Measurements from ENCODE around the gene ADGRA3. TPM values are rescaled to one million over a fixed set of nuclear protein-coding genes. Genes with fewer than 3 reads are reported as not detected.

ADGRA3 gene
- polyA plus RNA-seq = 51.5 TPM
- long read RNA-seq, donor 1, full-length matches to known transcripts = 2 of 2 reads
- long read RNA-seq, donor 1, partial matches to known transcripts = 0 of 2 reads
- long read RNA-seq, donor 1, other reads (novel, unspliced or antisense) = 0 of 2 reads
- long read RNA-seq, donor 2, full-length matches to known transcripts = 7 of 7 reads
- long read RNA-seq, donor 2, partial matches to known transcripts = 0 of 7 reads
- long read RNA-seq, donor 2, other reads (novel, unspliced or antisense) = 0 of 7 reads
- long read RNA-seq, donor 3, full-length matches to known transcripts = 11 of 11 reads
- long read RNA-seq, donor 3, partial matches to known transcripts = 0 of 11 reads
- long read RNA-seq, donor 3, other reads (novel, unspliced or antisense) = 0 of 11 reads
- long read RNA-seq, donor 4, partial matches to known transcripts = 0 of 2 reads
- long read RNA-seq, donor 4, other reads (novel, unspliced or antisense) = 0 of 2 reads
- long read RNA-seq, donor 5, full-length matches to known transcripts = 3 of 3 reads
- long read RNA-seq, donor 5, partial matches to known transcripts = 0 of 3 reads
- long read RNA-seq, donor 5, other reads (novel, unspliced or antisense) = 0 of 3 reads
- long read RNA-seq, donor 6, full-length matches to known transcripts = 5 of 5 reads
- long read RNA-seq, donor 6, partial matches to known transcripts = 0 of 5 reads
- long read RNA-seq, donor 6, other reads (novel, unspliced or antisense) = 0 of 5 reads
- long read RNA-seq, donor 7, full-length matches to known transcripts = 6 of 47 reads
- long read RNA-seq, donor 7, partial matches to known transcripts = 41 of 47 reads
- long read RNA-seq, donor 7, other reads (novel, unspliced or antisense) = 0 of 47 reads
- long read RNA-seq, donor 8, partial matches to known transcripts = 0 of 1 reads
- long read RNA-seq, donor 8, other reads (novel, unspliced or antisense) = 0 of 1 reads
- long read RNA-seq, donor 9, full-length matches to known transcripts = 5 of 5 reads
- long read RNA-seq, donor 9, partial matches to known transcripts = 0 of 5 reads
- long read RNA-seq, donor 9, other reads (novel, unspliced or antisense) = 0 of 5 reads
- long read RNA-seq, donor 10, full-length matches to known transcripts = 5 of 5 reads
- long read RNA-seq, donor 10, partial matches to known transcripts = 0 of 5 reads
- long read RNA-seq, donor 10, other reads (novel, unspliced or antisense) = 0 of 5 reads
- long read RNA-seq, donor 11, full-length matches to known transcripts = 3 of 3 reads
- long read RNA-seq, donor 11, partial matches to known transcripts = 0 of 3 reads
- long read RNA-seq, donor 11, other reads (novel, unspliced or antisense) = 0 of 3 reads

GRCh38 chr4:22515888-22516541 lies at the start of gene ADGRA3:
Gene ADGRA3, minus strand, starts transcription at chr4:22516066. Its CDS starts 282 bp downstream, at chr4:22515784.
- peak within 1 kb of the TSS; percentile 86 for H3K27ac ChIP-seq (ENCODE audit: low read length)
- H3K4me3 ChIP-seq (ENCODE audit: low read length) = peak within 1 kb of the TSS; percentile 68
- DNase-seq = peak; percentile 53 to 87
- H3K9me3 ChIP-seq (ENCODE audit: control insufficient read depth, low read depth, low read length) = no peaks in the 10 kb centered on the region
- H3K4me1 ChIP-seq (ENCODE audit: control insufficient read depth, insufficient read depth, low read length) = peaks cover 7% of the 10 kb centered on the region
- H3K36me3 ChIP-seq (ENCODE audit: control insufficient read depth, insufficient read depth, low read length) = no peaks in the 10 kb centered on the region
- WGBS (ENCODE audit: insufficient coverage, low lambda C conversion rate) = no CpG with 5 or more reads among the region's 74 CpGs
- no peaks in the 10 kb centered on the region for H3K27me3 ChIP-seq (ENCODE audit: control insufficient read depth, insufficient read depth, low read length)

- peak; percentile 11 to 78 for DNase-seq
- Histone ChIP-seq H3K36me3 (ENCODE audit: control insufficient read depth, insufficient read depth, low read length) (no peaks in the 10 kb centered on the region), H3K4me3 (ENCODE audit: low read length) (no peak overlapping the region), H3K9me3 (ENCODE audit: control insufficient read depth, low read depth, low read length) (peaks cover 2% of the 10 kb centered on the region), H3K27ac (ENCODE audit: low read length) (peak overlapping the region; percentile 55), H3K4me1 (ENCODE audit: control insufficient read depth, insufficient read depth, low read length) (peaks cover 16% of the 10 kb centered on the region), H3K27me3 (ENCODE audit: control insufficient read depth, insufficient read depth, low read length) (no peaks in the 10 kb centered on the region)
These were observed 40.6 kb upstream of the ADGRA3 start for GRCh38 chr4:22556495-22556894.

- Histone ChIP-seq H3K4me3 (ENCODE audit: low read length) (no peak overlapping the region), H3K27me3 (ENCODE audit: control insufficient read depth, insufficient read depth, low read length) (no peaks in the 10 kb centered on the region), H3K4me1 (ENCODE audit: control insufficient read depth, insufficient read depth, low read length) (peaks cover 16% of the 10 kb centered on the region), H3K36me3 (ENCODE audit: control insufficient read depth, insufficient read depth, low read length) (no peaks in the 10 kb centered on the region), H3K27ac (ENCODE audit: low read length) (no peak overlapping the region), H3K9me3 (ENCODE audit: control insufficient read depth, low read depth, low read length) (peaks cover 2% of the 10 kb centered on the region)
- 22% methylated on average over 1 of the region's 2 CpGs for WGBS (ENCODE audit: insufficient coverage, low lambda C conversion rate)
- DNase-seq = no peak
These were observed 38.8 kb upstream of the ADGRA3 start for GRCh38 chr4:22554670-22555069.

GRCh38 chr4:22553560-22553959 lies 37.7 kb upstream of the ADGRA3 start:
- peaks cover 16% of the 10 kb centered on the region for H3K4me1 ChIP-seq (ENCODE audit: control insufficient read depth, insufficient read depth, low read length)
- DNase-seq = no peak
- no CpG with 5 or more reads among the region's 3 CpGs for WGBS (ENCODE audit: insufficient coverage, low lambda C conversion rate)
- no peak overlapping the region for H3K27ac ChIP-seq (ENCODE audit: low read length)
- H3K4me3 ChIP-seq (ENCODE audit: low read length) = no peak overlapping the region
- peaks cover 2% of the 10 kb centered on the region for H3K9me3 ChIP-seq (ENCODE audit: control insufficient read depth, low read depth, low read length)
- no peaks in the 10 kb centered on the region for H3K27me3 ChIP-seq (ENCODE audit: control insufficient read depth, insufficient read depth, low read length)
- no peaks in the 10 kb centered on the region for H3K36me3 ChIP-seq (ENCODE audit: control insufficient read depth, insufficient read depth, low read length)

GRCh38 chr4:22552812-22553211 lies 36.9 kb upstream of the ADGRA3 start:
- H3K27me3 ChIP-seq (ENCODE audit: control insufficient read depth, insufficient read depth, low read length) = no peaks in the 10 kb centered on the region
- no peak overlapping the region for H3K4me3 ChIP-seq (ENCODE audit: low read length)
- H3K36me3 ChIP-seq (ENCODE audit: control insufficient read depth, insufficient read depth, low read length) = no peaks in the 10 kb centered on the region
- 100% methylated on average over 1 of the region's 3 CpGs for WGBS (ENCODE audit: insufficient coverage, low lambda C conversion rate)
- no peak for DNase-seq
- peaks cover 2% of the 10 kb centered on the region for H3K9me3 ChIP-seq (ENCODE audit: control insufficient read depth, low read depth, low read length)
- no peak overlapping the region for H3K27ac ChIP-seq (ENCODE audit: low read length)
- peaks cover 16% of the 10 kb centered on the region for H3K4me1 ChIP-seq (ENCODE audit: control insufficient read depth, insufficient read depth, low read length)

- no CpG with 5 or more reads among the region's 1 CpG for WGBS (ENCODE audit: insufficient coverage, low lambda C conversion rate)
- DNase-seq = no peak
- Histone ChIP-seq H3K4me1 (ENCODE audit: control insufficient read depth, insufficient read depth, low read length) (peaks cover 8% of the 10 kb centered on the region), H3K9me3 (ENCODE audit: control insufficient read depth, low read depth, low read length) (no peaks in the 10 kb centered on the region), H3K36me3 (ENCODE audit: control insufficient read depth, insufficient read depth, low read length) (no peaks in the 10 kb centered on the region), H3K27ac (ENCODE audit: low read length) (no peak overlapping the region), H3K27me3 (ENCODE audit: control insufficient read depth, insufficient read depth, low read length) (no peaks in the 10 kb centered on the region), H3K4me3 (ENCODE audit: low read length) (no peak overlapping the region)
These were observed 35.7 kb upstream of the ADGRA3 start for GRCh38 chr4:22551550-22551949.

- no peaks in the 10 kb centered on the region for H3K4me1 ChIP-seq (ENCODE audit: control insufficient read depth, insufficient read depth, low read length)
- H3K9me3 ChIP-seq (ENCODE audit: control insufficient read depth, low read depth, low read length) = peaks cover 6% of the 10 kb centered on the region
- DNase-seq = no peak
- no peak overlapping the region for H3K27ac ChIP-seq (ENCODE audit: low read length)
- no peak overlapping the region for H3K4me3 ChIP-seq (ENCODE audit: low read length)
- H3K36me3 ChIP-seq (ENCODE audit: control insufficient read depth, insufficient read depth, low read length) = no peaks in the 10 kb centered on the region
- WGBS (ENCODE audit: insufficient coverage, low lambda C conversion rate) = 56% methylated on average over 1 of the region's 3 CpGs
- H3K27me3 ChIP-seq (ENCODE audit: control insufficient read depth, insufficient read depth, low read length) = no peaks in the 10 kb centered on the region
These were observed 30.4 kb upstream of the ADGRA3 start for GRCh38 chr4:22546299-22546698.

GRCh38 chr4:22539251-22539650 lies 23.4 kb upstream of the ADGRA3 start:
- Histone ChIP-seq H3K36me3 (ENCODE audit: control insufficient read depth, insufficient read depth, low read length) (no peaks in the 10 kb centered on the region), H3K27ac (ENCODE audit: low read length) (no peak overlapping the region), H3K9me3 (ENCODE audit: control insufficient read depth, low read depth, low read length) (peaks cover 3% of the 10 kb centered on the region), H3K27me3 (ENCODE audit: control insufficient read depth, insufficient read depth, low read length) (no peaks in the 10 kb centered on the region), H3K4me1 (ENCODE audit: control insufficient read depth, insufficient read depth, low read length) (no peaks in the 10 kb centered on the region), H3K4me3 (ENCODE audit: low read length) (no peak overlapping the region)
- DNase-seq = no peak
- WGBS (ENCODE audit: insufficient coverage, low lambda C conversion rate) = 100% methylated on average over 1 of the region's 2 CpGs

- Histone ChIP-seq H3K36me3 (ENCODE audit: control insufficient read depth, insufficient read depth, low read length) (no peaks in the 10 kb centered on the region), H3K27ac (ENCODE audit: low read length) (no peak overlapping the region), H3K9me3 (ENCODE audit: control insufficient read depth, low read depth, low read length) (peaks cover 4% of the 10 kb centered on the region), H3K4me1 (ENCODE audit: control insufficient read depth, insufficient read depth, low read length) (no peaks in the 10 kb centered on the region), H3K4me3 (ENCODE audit: low read length) (no peak overlapping the region), H3K27me3 (ENCODE audit: control insufficient read depth, insufficient read depth, low read length) (no peaks in the 10 kb centered on the region)
- no peak for DNase-seq
These were observed 22.0 kb upstream of the ADGRA3 start for GRCh38 chr4:22537864-22538263.
